Stomach (tissue), 9 donors: Measurements from ENCODE around the gene CRHR1. TPM values are rescaled to one million over a fixed set of nuclear protein-coding genes. Genes with fewer than 3 reads are reported as not detected.

Experiments
- DNase-seq, 2 donors: peaks; one replicate each; pipeline versions ENCODE4 v3.0.0 to v3.0.0-alpha.2; 2013 to 2019
- H3K27ac ChIP-seq, 5 donors: fragments of 200-600 bp in 4 of 5; sonication (generic) in 4 of 5; one replicate each; pipeline ENCODE4 v1.5.1; 2013 to 2019; ENCODE audit warnings: mild to moderate bottlenecking in 1 of 5, moderate library complexity in 1 of 5
- H3K27me3 ChIP-seq, 3 donors: fragments of 200-600 bp; sonication (generic); one replicate each; pipeline ENCODE4 v1.5.1; 2017 to 2019; ENCODE audit warnings: mixed run types in 1 of 3
- H3K36me3 ChIP-seq, 4 donors: fragments of 200-600 bp; sonication (generic); 1 replicate in 3 of 4; 2 replicates in 1 of 4; pipeline ENCODE4 v1.5.1; 2016 to 2019
- H3K4me1 ChIP-seq, 4 donors: fragments of 200-600 bp; sonication (generic); one replicate each; pipeline ENCODE4 v1.5.1; 2016 to 2019
- H3K4me3 ChIP-seq, 4 donors: fragments of 200-600 bp; sonication (generic) in 3 of 4; one replicate each; pipeline ENCODE4 v1.5.1; 2016 to 2019; ENCODE audit warnings: mild to moderate bottlenecking in 1 of 4
- H3K9me3 ChIP-seq, 4 donors: fragments of 200-600 bp; sonication (generic); one replicate each; pipeline ENCODE4 v1.5.1; 2016 to 2019
- EP300 ChIP-seq: sonication (generic); formaldehyde crosslinking; IDR thresholded peaks from one replicate; pipeline ENCODE4 v1.6.1; 2017; ENCODE audit warnings: antibody characterized with exemption
- POLR2A ChIP-seq, 4 donors: fragments of 450-650 bp; IDR thresholded peaks; one replicate each; pipeline ENCODE4 v1.6.1; 2016; ENCODE audit warnings: antibody characterized with exemption in 4 of 4, control low read depth in 2 of 4, mild to moderate bottlenecking in 1 of 4, moderate library complexity in 1 of 4
- POLR2AphosphoS5 ChIP-seq, 3 donors: sonication (generic); formaldehyde crosslinking; IDR thresholded peaks; one replicate each; pipeline ENCODE4 v1.6.1; 2016; ENCODE audit warnings: antibody characterized with exemption in 3 of 3
- WGBS, 5 donors: extraction: QIAGEN DNeasy Blood & Tissue Kit in 3 of 5; methylation state at CpG; one replicate each; pipeline versions ENCODE4 v1.1.5 to v1.1.7; 2013 to 2018; 5-methylcytosine and 5-hydroxymethylcytosine counted together
- intact Hi-C: fragments of 100-400 bp; cut with DNase I; formaldehyde crosslinking; loops from one replicate; pipeline ENCODE4 v1.15.1; 2023; ENCODE audit warnings: low total_unique reads
- polyA plus RNA-seq, 3 donors: library from polyadenylated mRNA; stranded (reverse); fragments of 200-250 nt; gene quantifications; one replicate each; pipeline ENCODE4 v1.2.3, GENCODE V29; 2013
- total RNA-seq, 5 donors: library from RNA; depleted of rRNA; stranded (reverse); fragments of >200 nt; gene quantifications; one replicate each; pipeline versions ENCODE4 v1.1.0 to v1.2.3, GENCODE V29; 2014 to 2016
- TF ChIP-seq, protein P1 (sequence below), 7 experiments: fragments of 450-650 bp in 4 of 7; fragments of 200-600 bp in 3 of 7; sonication (generic) in 3 of 7; IDR thresholded peaks; one replicate each; pipeline ENCODE4 v1.5.1; 2016 to 2019; ENCODE audit warnings: antibody characterized with exemption in 7 of 7, control low read depth in 2 of 7, mild to moderate bottlenecking in 1 of 7
- donor health status: healthy with polysubstance abuse.
- donor health status: Bipolar disorder and iron deficiency.
- donor health status: healthy.

CRHR1 gene
- total and polyA plus RNA-seq, 8 donors, result not detected

DNA sequence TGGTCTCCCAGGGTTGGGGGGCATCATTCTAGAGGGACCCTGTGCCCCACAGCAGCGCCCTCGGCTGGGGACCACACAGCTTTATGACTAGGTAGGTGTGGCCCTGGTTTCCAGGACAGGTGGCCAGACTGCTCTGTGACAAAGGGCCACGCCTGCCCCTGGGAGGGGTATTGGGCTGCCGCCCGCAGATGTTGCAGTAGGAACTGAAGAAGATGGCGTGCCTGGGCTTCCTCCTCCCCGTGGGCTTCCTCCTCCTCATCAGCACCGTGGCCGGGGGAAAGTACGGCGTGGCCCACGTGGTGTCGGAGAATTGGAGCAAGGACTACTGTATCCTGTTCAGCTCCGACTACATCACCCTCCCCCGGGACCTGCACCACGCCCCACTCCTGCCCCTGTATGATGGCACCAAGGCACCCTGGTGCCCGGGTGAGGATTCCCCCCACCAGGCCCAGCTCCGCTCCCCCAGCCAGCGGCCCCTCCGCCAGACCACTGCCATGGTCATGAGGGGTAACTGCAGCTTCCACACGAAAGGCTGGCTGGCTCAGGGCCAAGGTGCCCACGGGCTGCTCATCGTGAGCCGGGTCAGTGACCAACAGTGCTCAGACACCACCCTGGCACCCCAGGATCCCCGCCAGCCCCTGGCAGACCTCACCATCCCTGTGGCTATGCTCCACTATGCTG is 60.7 kb downstream of the CRHR1 start, which contains the start of gene SPPL2C:
Gene SPPL2C (plus strand): TSS at position 187 of the 681 bp plus-strand sequence. CDS start 26 bp downstream, at position 213.
- no peak within 1 kb of the TSS for H3K4me3 ChIP-seq
- H3K27ac ChIP-seq, result no peak within 1 kb of the TSS
- no peak for DNase-seq
- TF ChIP-seq EP300 (no peak), POLR2A (IDR thresholded peaks at IDR 0.05) (no peak), POLR2AphosphoS5 (IDR thresholded peaks at IDR 0.05) (no peak)
- TF ChIP-seq, protein P1, sequence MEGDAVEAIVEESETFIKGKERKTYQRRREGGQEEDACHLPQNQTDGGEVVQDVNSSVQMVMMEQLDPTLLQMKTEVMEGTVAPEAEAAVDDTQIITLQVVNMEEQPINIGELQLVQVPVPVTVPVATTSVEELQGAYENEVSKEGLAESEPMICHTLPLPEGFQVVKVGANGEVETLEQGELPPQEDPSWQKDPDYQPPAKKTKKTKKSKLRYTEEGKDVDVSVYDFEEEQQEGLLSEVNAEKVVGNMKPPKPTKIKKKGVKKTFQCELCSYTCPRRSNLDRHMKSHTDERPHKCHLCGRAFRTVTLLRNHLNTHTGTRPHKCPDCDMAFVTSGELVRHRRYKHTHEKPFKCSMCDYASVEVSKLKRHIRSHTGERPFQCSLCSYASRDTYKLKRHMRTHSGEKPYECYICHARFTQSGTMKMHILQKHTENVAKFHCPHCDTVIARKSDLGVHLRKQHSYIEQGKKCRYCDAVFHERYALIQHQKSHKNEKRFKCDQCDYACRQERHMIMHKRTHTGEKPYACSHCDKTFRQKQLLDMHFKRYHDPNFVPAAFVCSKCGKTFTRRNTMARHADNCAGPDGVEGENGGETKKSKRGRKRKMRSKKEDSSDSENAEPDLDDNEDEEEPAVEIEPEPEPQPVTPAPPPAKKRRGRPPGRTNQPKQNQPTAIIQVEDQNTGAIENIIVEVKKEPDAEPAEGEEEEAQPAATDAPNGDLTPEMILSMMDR (IDR thresholded peaks at IDR 0.05), result no peak
- H3K9me3 ChIP-seq, result no peaks in the 10 kb centered on the region
- H3K27me3 ChIP-seq, result peaks cover 0 to 31% (median 1%) of the 10 kb centered on the region in 3 donors
- H3K36me3 ChIP-seq, result no peaks in the 10 kb centered on the region
- H3K4me1 ChIP-seq, result no peaks in the 10 kb centered on the region
- 66 to 86% (median 80%) methylated on average over 11 to 25 of the region's 25 CpGs for WGBS, 5 donors
- intact Hi-C loops, result no loop called here

DNA sequence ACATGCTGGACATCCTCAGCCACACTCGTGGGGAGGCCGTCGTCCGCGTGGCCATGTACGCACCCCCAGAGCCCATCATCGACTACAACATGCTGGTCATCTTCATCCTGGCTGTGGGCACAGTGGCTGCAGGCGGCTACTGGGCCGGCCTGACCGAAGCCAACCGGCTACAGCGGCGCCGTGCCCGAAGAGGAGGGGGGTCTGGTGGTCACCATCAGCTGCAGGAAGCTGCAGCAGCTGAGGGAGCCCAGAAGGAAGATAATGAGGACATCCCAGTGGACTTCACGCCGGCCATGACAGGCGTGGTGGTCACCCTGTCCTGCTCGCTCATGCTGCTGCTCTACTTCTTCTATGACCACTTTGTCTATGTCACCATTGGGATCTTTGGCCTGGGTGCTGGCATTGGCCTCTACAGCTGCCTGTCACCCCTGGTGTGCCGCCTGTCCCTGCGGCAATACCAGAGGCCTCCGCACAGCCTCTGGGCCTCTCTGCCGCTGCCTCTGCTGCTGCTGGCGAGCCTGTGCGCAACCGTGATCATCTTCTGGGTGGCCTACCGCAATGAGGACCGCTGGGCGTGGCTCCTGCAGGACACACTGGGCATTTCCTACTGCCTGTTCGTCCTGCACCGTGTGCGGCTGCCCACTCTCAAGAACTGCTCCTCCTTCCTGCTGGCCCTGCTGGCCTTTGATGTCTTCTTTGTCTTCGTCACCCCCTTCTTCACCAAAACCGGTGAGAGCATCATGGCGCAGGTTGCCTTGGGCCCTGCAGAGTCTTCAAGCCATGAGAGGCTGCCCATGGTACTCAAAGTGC is 61.5 kb downstream of the CRHR1 start:
- no peak overlapping the region for H3K27ac ChIP-seq
- H3K36me3 ChIP-seq, result no peaks in the 10 kb centered on the region
- DNase-seq, result no peak
- H3K9me3 ChIP-seq, result no peaks in the 10 kb centered on the region
- intact Hi-C loops, result no loop called here
- peaks cover 0 to 24% (median 0%) of the 10 kb centered on the region in 3 donors for H3K27me3 ChIP-seq
- 87 to 92% (median 88%) methylated on average over 20 to 35 of the region's 35 CpGs for WGBS, 5 donors
- TF ChIP-seq POLR2AphosphoS5 (IDR thresholded peaks at IDR 0.05), result no peak
- TF ChIP-seq, protein P1 (IDR thresholded peaks at IDR 0.05), result no peak
- no peak for TF ChIP-seq EP300
- no peaks in the 10 kb centered on the region for H3K4me1 ChIP-seq
- H3K4me3 ChIP-seq, result no peak overlapping the region

DNA sequence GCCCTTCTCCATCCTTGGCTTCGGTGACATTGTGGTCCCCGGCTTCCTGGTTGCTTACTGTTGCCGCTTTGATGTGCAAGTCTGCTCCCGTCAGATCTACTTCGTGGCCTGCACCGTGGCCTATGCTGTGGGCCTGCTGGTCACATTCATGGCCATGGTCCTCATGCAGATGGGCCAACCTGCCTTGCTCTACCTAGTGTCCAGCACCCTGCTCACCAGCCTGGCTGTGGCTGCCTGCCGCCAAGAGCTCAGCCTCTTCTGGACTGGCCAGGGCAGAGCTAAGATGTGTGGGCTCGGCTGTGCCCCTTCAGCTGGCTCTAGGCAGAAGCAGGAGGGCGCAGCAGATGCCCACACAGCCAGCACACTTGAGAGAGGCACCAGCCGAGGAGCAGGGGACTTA is 62.1 kb downstream of the CRHR1 start:
- DNase-seq, result no peak

DNA sequence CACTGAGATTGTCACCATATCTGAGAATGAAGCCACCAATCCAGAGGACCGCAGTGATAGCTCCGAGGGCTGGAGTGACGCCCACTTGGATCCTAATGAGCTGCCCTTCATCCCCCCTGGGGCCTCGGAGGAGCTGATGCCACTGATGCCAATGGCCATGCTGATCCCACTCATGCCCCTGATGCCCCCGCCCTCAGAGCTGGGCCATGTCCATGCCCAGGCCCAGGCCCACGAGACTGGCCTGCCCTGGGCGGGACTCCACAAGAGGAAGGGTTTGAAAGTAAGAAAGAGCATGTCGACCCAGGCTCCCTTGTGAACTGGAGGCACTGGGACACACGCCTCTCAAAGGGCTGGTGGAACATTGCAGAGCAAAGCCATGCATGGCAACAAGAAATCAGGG is 62.5 kb downstream of the CRHR1 start:
- Histone ChIP-seq H3K27me3 (peaks cover 0 to 34% (median 6%) of the 10 kb centered on the region in 3 donors), H3K9me3 (no peaks in the 10 kb centered on the region), H3K4me1 (no peaks in the 10 kb centered on the region), H3K36me3 (no peaks in the 10 kb centered on the region), H3K27ac (no peak overlapping the region), H3K4me3 (no peak overlapping the region)
- WGBS, 5 donors, result 77 to 89% (median 79%) methylated on average over 6 to 9 of the region's 9 CpGs
- intact Hi-C loops, result no loop called here
- no peak for DNase-seq
- TF ChIP-seq EP300 (no peak), POLR2AphosphoS5 (IDR thresholded peaks at IDR 0.05) (no peak), POLR2A (IDR thresholded peaks at IDR 0.05) (no peak)
- TF ChIP-seq, protein P1 (IDR thresholded peaks at IDR 0.05), result no peak

More for the DNA sequence above, 62.1 kb downstream of the CRHR1 start:
- Histone ChIP-seq H3K27ac (no peak overlapping the region), H3K4me1 (no peaks in the 10 kb centered on the region), H3K27me3 (peaks cover 0 to 30% (median 1%) of the 10 kb centered on the region in 3 donors), H3K9me3 (no peaks in the 10 kb centered on the region), H3K36me3 (no peaks in the 10 kb centered on the region), H3K4me3 (no peak overlapping the region)
- TF ChIP-seq POLR2AphosphoS5 (IDR thresholded peaks at IDR 0.05), result no peak
- intact Hi-C loops, result no loop called here
- 86 to 92% (median 90%) methylated on average over 9 to 10 of the region's 10 CpGs for WGBS, 5 donors
